Dermis microvascular lymphatic vessel endothelial cell (primary cell): ENCODE results near the gene ABCF2. TPM values are rescaled to one million over a fixed set of nuclear protein-coding genes. Genes with fewer than 3 reads are reported as not detected.

Experiments used
- DNase-seq, 2 donors: peaks; one replicate each; pipeline versions ENCODE4 v3.0.0 to v3.0.0-alpha.2; 2010; ENCODE audit warnings: low read depth in 2 of 2
- total RNA-seq: library from RNA; depleted of rRNA; stranded (reverse); fragments of >200 nt; gene quantifications from 2 replicates; pipeline ENCODE4 v1.2.1, GENCODE V29; 2014

The ABCF2 gene
- total RNA-seq = 44.5 and 48.0 TPM in 2 replicates

DNA sequence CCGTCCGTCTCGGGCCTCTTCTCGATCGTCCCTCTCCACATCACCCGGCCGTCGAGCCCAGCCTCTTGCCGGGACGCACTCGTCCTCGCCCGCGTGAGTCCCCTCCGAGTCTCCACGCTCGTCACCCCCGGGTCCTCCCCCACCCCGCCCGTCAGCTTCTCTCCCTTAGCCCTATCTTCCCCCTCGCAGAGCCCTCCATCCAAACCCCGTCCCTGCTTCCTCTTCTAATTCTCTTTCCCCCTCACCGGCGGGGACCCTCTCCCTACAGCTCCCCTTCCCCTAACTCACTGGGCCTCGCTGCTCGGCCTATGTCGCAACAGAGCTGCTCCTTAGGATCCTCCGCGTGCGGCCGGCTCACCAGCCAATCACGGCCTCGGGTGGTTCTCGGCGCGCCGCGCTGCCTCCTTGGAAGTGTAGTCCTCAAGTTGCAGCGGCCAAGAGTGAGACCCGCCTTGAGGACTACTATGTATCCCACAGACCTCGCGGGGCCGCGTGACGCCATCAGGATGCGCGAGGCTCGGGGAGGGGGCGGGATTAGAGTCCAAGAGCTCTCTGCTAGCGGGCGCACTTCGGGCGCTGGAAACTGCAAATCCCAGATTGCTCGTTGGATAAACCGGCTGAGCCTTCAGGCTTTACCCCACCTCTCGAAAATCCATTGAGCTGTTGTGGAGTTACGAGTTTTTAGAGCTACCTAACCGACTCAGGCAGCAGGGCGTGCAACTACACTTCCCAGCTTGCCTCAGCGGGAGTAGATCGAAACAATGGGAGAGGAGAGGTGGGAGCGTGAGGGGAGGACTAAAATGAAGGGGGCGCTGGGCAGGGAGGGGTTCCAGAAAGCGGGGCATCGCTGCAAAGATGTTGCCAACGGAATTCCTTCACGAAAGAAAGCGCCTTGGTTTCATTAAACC lies at the start of gene ABCF2:
TSS of gene ABCF2 (minus strand) at position 331 of the 908 bp plus-strand sequence. CDS start 747 bp downstream, outside the sequence.
- peak; percentile 95 to 99 for DNase-seq

DNA sequence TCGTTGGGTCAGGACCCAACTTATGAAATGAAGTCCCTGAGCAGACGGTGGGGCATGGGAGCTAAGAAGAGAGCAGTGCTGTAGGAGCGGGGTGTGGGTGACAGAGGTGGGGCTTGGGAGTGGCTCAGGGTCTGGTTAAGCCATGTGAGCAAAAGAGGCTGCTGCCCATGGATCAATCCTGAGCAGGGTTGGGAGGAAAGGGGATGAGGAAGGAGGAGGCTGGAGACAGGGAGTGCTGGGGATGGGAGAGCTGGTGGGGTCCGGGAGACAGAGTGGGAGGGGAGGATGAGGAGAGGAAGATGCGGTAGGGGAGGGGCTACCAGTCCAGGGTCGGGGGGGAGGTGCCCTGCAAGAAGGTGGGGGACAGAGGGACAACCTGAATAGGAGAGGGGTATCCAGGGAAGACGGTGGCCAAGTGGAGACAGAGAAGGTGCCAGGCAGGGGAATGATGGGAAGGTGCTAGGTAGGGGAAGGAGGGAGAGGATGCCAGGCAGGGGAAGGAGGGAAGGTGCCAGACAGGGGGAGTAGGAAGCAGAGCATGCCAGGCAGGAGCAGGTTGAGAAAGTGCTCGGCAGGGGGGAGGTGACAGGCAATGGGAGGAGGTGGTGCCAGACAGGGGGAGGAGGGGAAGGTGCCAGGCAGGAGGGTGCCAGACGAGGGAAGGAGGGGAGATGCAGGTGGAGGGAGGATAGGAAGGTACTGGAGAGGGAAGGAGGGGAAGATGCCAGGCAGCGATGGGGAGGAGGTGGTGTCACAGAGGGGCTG lies 49.0 kb upstream of the ABCF2 start:
- DNase-seq = no peak

DNA sequence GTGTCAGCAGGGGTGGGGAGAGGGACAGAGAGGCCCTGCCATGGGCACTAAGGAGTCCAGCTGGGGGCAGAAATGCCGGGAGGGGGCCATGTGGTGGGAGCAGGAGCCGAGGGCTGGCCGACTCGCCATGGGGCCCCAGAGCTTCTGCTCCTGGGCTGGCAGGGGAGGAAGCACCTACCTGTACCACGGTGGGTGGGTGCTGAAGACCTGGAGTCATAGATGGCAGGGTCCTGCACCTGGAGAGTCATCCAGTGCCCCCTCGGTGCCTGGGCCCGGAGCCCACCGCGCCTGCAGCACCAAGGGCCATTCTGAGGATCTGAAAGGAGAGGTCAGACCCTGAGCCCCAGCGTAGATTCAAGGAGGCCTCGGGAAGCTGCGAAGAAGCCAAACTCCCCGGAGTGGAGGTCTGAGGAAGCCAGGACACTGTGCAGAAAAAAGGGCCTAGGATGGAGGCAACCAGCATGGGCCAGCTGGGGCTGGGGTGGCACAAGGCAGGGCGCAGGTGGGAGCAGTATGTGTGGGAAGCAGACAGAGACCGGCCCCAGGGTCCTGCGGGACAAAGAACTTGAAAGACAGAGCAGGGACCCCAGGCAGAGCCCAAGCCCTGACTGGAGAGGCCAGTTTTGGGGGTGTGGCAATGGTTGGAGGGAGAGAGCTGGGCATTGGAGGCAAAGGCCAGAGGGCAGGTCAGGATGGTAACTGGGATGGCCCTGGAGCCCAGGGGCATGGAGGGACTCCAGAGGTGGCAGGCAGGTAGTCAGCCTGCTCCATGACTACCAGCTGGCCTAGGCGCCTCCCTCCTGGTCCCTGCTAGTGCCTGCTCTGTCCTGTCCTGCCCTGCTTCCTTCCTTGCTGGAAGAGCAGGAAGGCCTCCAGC lies 48.2 kb upstream of the ABCF2 start:
- DNase-seq = no peak

GRCh38 chr7:151274396-151274795 lies 47.4 kb upstream of the ABCF2 start:
- no peak for DNase-seq

DNA sequence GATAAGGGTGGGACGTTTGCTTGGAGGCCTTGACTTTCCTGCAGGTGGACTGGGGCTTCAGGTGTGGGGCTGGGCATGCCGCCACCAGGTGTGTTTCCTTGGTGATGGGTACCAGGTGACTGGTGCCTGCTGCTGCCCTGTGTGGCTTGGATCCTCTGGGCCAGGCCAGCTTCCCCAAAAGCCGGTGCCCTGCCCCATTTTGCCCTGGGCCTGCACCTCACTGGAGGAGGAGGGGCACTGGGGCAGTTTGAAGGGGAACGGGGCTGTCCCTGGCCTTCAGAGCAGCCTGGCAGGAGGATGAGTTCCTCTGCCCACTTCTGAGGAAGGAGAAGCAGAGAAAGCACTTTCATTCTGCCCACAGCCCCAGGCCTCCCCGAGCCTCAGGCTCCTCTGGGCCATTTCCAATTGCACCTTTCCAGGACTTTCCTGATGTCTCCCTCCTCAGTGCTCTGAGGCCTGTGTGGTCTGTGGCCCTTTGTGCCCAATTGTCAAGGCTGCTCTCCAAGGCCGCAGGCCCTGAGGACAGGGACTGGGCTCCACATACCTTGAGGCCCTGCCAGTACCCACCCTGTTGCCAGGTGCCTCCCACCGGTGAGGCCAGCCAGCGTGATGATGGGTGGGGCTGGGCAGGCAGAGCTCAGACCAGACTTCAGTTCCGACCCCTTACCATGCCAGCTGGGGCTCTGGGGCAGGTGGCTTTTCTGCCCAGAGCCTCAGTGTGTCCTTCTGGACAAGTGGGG lies 46.8 kb upstream of the ABCF2 start:
- no peak for DNase-seq

DNA sequence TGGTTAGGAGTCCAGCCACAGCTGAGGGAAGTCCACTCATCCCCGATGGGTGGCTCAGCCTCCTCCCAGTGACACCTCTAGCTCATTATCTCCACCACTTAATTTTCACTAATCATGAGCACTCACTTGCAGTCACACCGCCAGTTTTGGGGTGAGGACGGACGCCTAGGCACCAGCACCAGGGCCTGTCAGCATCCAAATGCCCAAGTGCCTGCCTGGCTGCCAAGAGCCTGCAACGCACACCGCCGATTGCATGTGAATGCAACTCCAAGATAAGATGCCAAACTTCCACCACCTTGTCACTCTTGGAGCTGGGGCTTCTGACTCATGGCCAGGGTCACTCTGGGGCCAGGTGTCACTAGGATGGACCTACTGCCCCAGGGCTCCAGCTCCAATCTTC lies 45.9 kb upstream of the ABCF2 start:
- no peak for DNase-seq

DNA sequence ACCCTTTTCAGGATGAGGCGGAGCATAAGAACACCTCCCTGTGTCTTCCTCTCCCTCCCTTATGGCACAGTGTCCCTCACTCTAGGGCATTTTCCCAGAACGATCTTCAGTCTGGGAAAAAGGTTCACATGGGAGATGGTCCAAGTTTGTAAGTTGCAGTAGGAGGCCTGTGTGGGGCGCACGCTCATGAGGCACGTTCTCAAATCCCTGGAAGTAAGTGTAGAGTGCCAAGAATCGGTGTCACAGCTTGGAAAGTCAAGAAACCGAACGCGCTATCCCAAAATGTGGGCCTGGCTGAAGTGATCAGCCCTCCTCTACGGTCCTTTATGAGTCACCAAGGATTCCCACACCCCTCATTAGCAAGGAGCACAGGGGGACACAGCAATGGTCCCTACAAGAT lies 45.4 kb upstream of the ABCF2 start:
- no peak for DNase-seq

GRCh38 chr7:151271699-151272355 lies 44.8 kb upstream of the ABCF2 start:
- peak in 1 of 2 donors; percentile 22 for DNase-seq

GRCh38 chr7:151269511-151269910 lies 42.5 kb upstream of the ABCF2 start:
- DNase-seq = no peak

DNA sequence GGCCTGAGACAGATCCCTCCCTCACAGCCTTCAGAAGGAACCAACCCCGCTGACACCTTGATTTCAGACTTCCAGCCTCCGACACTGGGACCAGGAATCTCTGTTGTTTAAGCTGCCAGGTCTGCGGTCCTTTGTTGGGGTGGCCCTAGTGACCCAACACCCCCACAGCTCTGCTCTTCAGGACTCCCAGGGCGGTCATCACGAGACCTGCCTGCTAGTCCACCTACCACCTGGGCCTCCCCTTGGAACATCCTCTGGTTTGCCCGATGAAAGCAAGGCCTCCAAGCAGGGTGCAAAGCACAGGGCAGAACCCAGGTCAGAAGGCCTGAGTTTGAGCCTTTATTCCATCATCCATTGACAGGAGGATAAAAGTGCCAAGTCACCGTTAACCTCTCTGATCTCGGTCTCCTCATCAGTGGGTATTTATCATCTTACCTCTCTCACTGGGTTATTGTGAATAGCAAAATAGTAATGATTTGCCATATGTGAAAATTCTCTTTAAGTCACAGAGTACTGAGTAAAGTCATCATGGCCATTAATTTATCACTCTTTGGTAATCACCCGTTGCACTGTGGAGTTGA lies 38.4 kb upstream of the ABCF2 start:
- DNase-seq = no peak

GRCh38 chr7:151264615-151265014 lies 37.6 kb upstream of the ABCF2 start:
- DNase-seq = no peak

- DNase-seq = no peak
Observed at GRCh38 chr7:151261529-151261928, 34.5 kb upstream of the ABCF2 start.

GRCh38 chr7:151260883-151261282 lies 33.9 kb upstream of the ABCF2 start:
- DNase-seq = no peak

GRCh38 chr7:151260471-151260870 lies 33.5 kb upstream of the ABCF2 start:
- DNase-seq = no peak

- no peak for DNase-seq
Observed at GRCh38 chr7:151257990-151258389, 31.0 kb upstream of the ABCF2 start.

GRCh38 chr7:151256410-151257045 lies 29.5 kb upstream of the ABCF2 start:
- DNase-seq = no peak

GRCh38 chr7:151255390-151255789 lies 28.4 kb upstream of the ABCF2 start:
- no peak for DNase-seq

DNA sequence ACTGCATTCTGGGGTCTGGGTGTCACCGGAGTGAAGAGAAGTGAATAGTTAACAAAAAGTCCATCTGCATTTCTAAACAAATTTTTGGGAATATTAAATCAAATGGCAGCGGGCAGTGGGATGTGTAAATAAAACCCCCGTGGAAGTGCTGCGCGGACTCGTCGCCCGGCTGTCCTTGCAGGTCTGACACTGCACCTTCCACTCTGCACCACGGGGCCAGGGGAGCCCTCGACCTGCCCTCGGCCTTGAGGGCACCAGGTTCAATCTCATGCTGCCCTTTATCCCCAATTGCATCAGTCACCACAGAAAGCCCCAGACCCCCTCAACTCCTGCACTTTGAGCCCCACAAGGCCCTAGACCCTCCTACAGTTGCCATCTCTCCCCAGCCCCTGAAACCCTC lies 27.8 kb upstream of the ABCF2 start:
- no peak for DNase-seq

GRCh38 chr7:151254316-151254715 lies 27.3 kb upstream of the ABCF2 start:
- DNase-seq = no peak
